GM23338 (cell line): ENCODE measurements around the gene TCF7. TPM values are rescaled to one million over a fixed set of nuclear protein-coding genes. Genes with fewer than 3 reads are reported as not detected.

ENCODE experiments used
- ATAC-seq: fragments of 200-7000 bp; cut with Tn5 transposase; 3 replicates; pipeline ENCODE4 v1.9.1; 2020
- DNase-seq: peaks from one replicate; pipeline ENCODE4 v3.0.0-alpha.2; 2015; ENCODE audit warnings: low spot score
- H2AFZ ChIP-seq: fragments of 200-600 bp; sonication (generic); 2 replicates; pipeline ENCODE4 v1.8.0; 2016; ENCODE audit warnings: antibody characterized with exemption, mild to moderate bottlenecking, moderate library complexity
- H3F3A ChIP-seq: fragments of 200-600 bp; sonication (generic); replicated peaks from 2 replicates; pipeline ENCODE4 v1.8.0; 2017; ENCODE audit warnings: antibody characterized with exemption, mixed run types, low read depth
- H3K27ac ChIP-seq: fragments of 200-600 bp; sonication (generic); 2 replicates; pipeline ENCODE4 v1.6.1; 2016; ENCODE audit warnings: low read depth
- H3K27me3 ChIP-seq: fragments of 200-600 bp; sonication (generic); 2 replicates; pipeline ENCODE4 v1.8.0; 2016; ENCODE audit warnings: mild to moderate bottlenecking, mixed run types, moderate library complexity; ENCODE audit not compliant: insufficient read depth
- H3K36me3 ChIP-seq: fragments of 200-600 bp; sonication (generic); 2 replicates; pipeline ENCODE4 v1.8.0; 2016; ENCODE audit warnings: mild to moderate bottlenecking; ENCODE audit not compliant: insufficient read depth
- H3K4me1 ChIP-seq: fragments of 200-600 bp; sonication (generic); 2 replicates; pipeline ENCODE4 v1.8.0; 2016; ENCODE audit warnings: mild to moderate bottlenecking, moderate library complexity; ENCODE audit not compliant: insufficient read depth
- H3K4me2 ChIP-seq: fragments of 200-600 bp; sonication (generic); 2 replicates; pipeline ENCODE4 v1.7.1; 2017; ENCODE audit warnings: mixed run types
- H3K4me3 ChIP-seq: fragments of 200-600 bp; sonication (generic); 2 replicates; pipeline ENCODE4 v1.6.1; 2016; ENCODE audit warnings: mixed run types
- H3K79me2 ChIP-seq: fragments of 200-600 bp; sonication (generic); replicated peaks from 2 replicates; pipeline ENCODE4 v1.8.0; 2017; ENCODE audit warnings: mild to moderate bottlenecking; ENCODE audit not compliant: insufficient read depth
- H3K9me2 ChIP-seq: fragments of 200-600 bp; sonication (generic); 2 replicates; pipeline ENCODE4 v1.8.0; 2017; ENCODE audit not compliant: insufficient read depth
- H4K20me1 ChIP-seq: fragments of 200-600 bp; sonication (generic); replicated peaks from 2 replicates; pipeline ENCODE4 v1.8.0; 2017; ENCODE audit warnings: mild to moderate bottlenecking; ENCODE audit not compliant: insufficient read depth
- H3K27ac Mint-ChIP-seq: 2 replicates; pipeline ENCODE4 v1.8.0; 2020; ENCODE audit warnings: inconsistent platforms, mild to moderate bottlenecking, moderate library complexity, mixed read lengths
- H3K27me3 Mint-ChIP-seq: 3 replicates; pipeline ENCODE4 v1.8.0; 2022; ENCODE audit warnings: low read depth, mild to moderate bottlenecking, moderate library complexity, mixed read lengths, inconsistent platforms; ENCODE audit not compliant: insufficient read depth, poor library complexity
- H3K36me3 Mint-ChIP-seq: 3 replicates; pipeline ENCODE4 v1.8.0; 2021; ENCODE audit warnings: low read depth, mild to moderate bottlenecking, inconsistent platforms, moderate library complexity, mixed read lengths
- H3K4me1 Mint-ChIP-seq: 3 replicates; pipeline ENCODE4 v1.8.0; 2020; ENCODE audit warnings: mild to moderate bottlenecking, inconsistent platforms, mixed read lengths
- H3K4me3 Mint-ChIP-seq: 3 replicates; pipeline ENCODE4 v1.8.0; 2021; ENCODE audit warnings: moderate library complexity, mild to moderate bottlenecking, inconsistent platforms, mixed read lengths
- H3K9me3 Mint-ChIP-seq: 3 replicates; pipeline ENCODE4 v1.8.0; 2020; ENCODE audit warnings: moderate library complexity, mild to moderate bottlenecking, inconsistent platforms, mixed read lengths
- CTCF ChIP-seq, 2 experiments: fragments of 200-600 bp in 1 of 2; sonication (generic) in 1 of 2; conservative IDR thresholded peaks; 2 replicates each; pipeline versions ENCODE4 v1.5.1 to v1.6.1; 2016 to 2017; ENCODE audit warnings: antibody characterized with exemption in 2 of 2, low read depth in 2 of 2, mild to moderate bottlenecking in 2 of 2, moderate library complexity in 1 of 2
- ZNF462 ChIP-seq: fragments of 250-450 bp; sonication (Bioruptor Pico); IDR thresholded peaks from 2 replicates; pipeline ENCODE4 v1.5.0; 2020; ENCODE audit warnings: mild to moderate bottlenecking, moderate library complexity
- polyA plus RNA-seq: library from polyadenylated mRNA; unstranded; fragments of >200 nt; fragmentation: Nextera tagmentation; extraction: Ambion mirVana; gene quantifications from 2 replicates; pipeline ENCODE4 v1.2.1, GENCODE V29; 2016
- total RNA-seq: library from RNA; depleted of rRNA; stranded (reverse); fragments of >200 nt; shearing (Covaris generic); gene quantifications from 2 replicates; pipeline ENCODE4 v1.2.3, GENCODE V29; 2014

The TCF7 gene
- total and polyA plus RNA-seq, 2 experiments from 2014 or later: 5.6 to 8.1 TPM

GRCh38 chr5:134171972-134172371 is 57.5 kb downstream of the TCF7 start:
- Histone ChIP-seq H3K36me3 (peaks cover 25% of the 10 kb centered on the region), H3K27ac (no peak overlapping the region), H3K79me2 (peaks cover 89% of the 10 kb centered on the region), H3K4me2 (no peak overlapping the region), H4K20me1 (peaks cover 58% of the 10 kb centered on the region), H3K4me1 (peaks cover 13% of the 10 kb centered on the region), H3F3A (0 out of 2 replicates have a peak, but pooled peaks cover 4% of the 10 kb centered on the region), H3K27me3 (no peaks in the 10 kb centered on the region), H3K9me2 (no peaks in the 10 kb centered on the region), H3K4me3 (no peak overlapping the region), H2AFZ (no peak overlapping the region)
- peaks cover 7% of the 10 kb centered on the region for H3K27me3 Mint-ChIP-seq
- no peak overlapping the region for H3K27ac Mint-ChIP-seq
- no peak for DNase-seq
- no peaks in the 10 kb centered on the region for H3K9me3 Mint-ChIP-seq
- H3K36me3 Mint-ChIP-seq: peaks cover 56% of the 10 kb centered on the region
- H3K4me3 Mint-ChIP-seq: no peak overlapping the region
- no peak for ATAC-seq
- peaks cover 9% of the 10 kb centered on the region; the same call in 2 of the 3 replicates for H3K4me1 Mint-ChIP-seq
- no peak for TF ChIP-seq ZNF462 (CRISPR knock-in tag)
- peak in 1 of 2 experiments; percentile 18; a peak in 1 of 4 replicates for TF ChIP-seq CTCF (conservative IDR thresholded peaks at IDR 0.05; ENCODE audit: low read depth in 2 of 2)
